Coronary artery (tissue), 2 donors: Measurements from ENCODE around the gene MRGPRF.
A peak's percentile ranks its signal among the peaks of the same experiment; 100 is the strongest.

Source experiments
- DNase-seq: peaks from one replicate; pipeline ENCODE4 v3.0.0-alpha.2; 2017; ENCODE audit warnings: low spot score
- H3K27ac ChIP-seq, 2 donors: fragments of 200-600 bp; sonication (generic); one replicate each; pipeline ENCODE4 v1.5.1; 2016 to 2019
- H3K4me3 ChIP-seq: fragments of 200-600 bp; sonication (generic); 2 replicates; pipeline ENCODE4 v1.5.1; 2016; ENCODE audit warnings: mild to moderate bottlenecking, moderate library complexity
- TF ChIP-seq, protein P1 (sequence below): fragments of 200-600 bp; sonication (generic); IDR thresholded peaks from one replicate; pipeline ENCODE4 v1.5.1; 2019; ENCODE audit warnings: antibody characterized with exemption

MRGPRF gene

DNA sequence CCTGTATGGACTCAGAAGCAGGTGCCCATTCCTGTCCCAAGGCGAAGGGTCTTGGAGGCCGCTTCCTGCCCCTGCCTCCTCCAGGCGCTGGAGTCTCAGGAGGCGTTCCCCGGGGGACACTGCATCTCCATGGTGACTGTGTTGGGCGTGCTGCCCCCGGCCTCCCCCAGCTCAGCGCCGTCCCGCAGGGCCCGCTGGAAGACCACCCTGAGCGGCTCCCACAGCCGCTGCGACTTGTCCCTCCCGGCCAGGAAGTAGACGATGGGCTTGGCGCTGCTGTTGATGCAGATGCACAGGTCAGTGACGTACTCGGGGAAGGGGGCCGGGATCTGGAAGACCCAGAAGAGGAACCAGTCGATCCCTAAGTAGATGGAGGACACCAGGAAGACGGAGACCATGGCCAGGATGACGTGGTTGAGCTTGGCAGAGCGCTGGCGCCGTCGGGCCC lies 7.8 kb downstream of the MRGPRF start:
- TF ChIP-seq, protein P1, sequence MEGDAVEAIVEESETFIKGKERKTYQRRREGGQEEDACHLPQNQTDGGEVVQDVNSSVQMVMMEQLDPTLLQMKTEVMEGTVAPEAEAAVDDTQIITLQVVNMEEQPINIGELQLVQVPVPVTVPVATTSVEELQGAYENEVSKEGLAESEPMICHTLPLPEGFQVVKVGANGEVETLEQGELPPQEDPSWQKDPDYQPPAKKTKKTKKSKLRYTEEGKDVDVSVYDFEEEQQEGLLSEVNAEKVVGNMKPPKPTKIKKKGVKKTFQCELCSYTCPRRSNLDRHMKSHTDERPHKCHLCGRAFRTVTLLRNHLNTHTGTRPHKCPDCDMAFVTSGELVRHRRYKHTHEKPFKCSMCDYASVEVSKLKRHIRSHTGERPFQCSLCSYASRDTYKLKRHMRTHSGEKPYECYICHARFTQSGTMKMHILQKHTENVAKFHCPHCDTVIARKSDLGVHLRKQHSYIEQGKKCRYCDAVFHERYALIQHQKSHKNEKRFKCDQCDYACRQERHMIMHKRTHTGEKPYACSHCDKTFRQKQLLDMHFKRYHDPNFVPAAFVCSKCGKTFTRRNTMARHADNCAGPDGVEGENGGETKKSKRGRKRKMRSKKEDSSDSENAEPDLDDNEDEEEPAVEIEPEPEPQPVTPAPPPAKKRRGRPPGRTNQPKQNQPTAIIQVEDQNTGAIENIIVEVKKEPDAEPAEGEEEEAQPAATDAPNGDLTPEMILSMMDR = no peak
- Histone ChIP-seq H3K4me3 (no peak overlapping the region), H3K27ac (peak overlapping the region; percentile 30 to 88)
- DNase-seq = peak; percentile 61

- peak; percentile 50 for DNase-seq
- H3K4me3 ChIP-seq = no peak overlapping the region
- peak overlapping the region; percentile 30 to 88 for H3K27ac ChIP-seq
- TF ChIP-seq, protein P1 = no peak
These were observed 8.4 kb downstream of the MRGPRF start for GRCh38 chr11:69004411-69005182.

DNA sequence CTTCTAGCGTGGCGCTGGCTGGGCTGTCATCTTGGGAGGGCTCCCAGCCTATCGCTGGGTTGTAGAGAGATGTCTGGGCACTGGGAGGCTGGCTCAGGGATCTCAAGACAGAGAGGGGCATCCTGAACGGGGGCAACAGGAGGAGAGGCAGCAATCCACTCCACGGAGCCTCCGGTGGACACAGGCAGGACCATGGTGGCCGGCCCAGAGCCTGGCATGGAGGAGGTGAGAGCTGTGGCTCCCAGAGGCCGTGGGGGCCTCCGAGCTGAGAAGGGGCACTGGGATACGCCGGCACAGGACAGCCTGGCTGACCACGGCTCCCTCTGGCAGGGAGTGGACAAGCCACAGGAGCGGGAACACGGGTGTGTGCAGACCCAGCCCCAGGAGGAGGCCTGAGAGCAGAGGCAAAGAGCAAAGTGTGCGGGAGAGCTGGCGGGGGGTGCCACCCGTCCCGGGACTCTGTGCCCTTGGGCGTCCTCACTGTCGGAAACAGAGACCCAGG lies 9.1 kb downstream of the MRGPRF start:
- peak overlapping the region; percentile 87 to 88 for H3K27ac ChIP-seq
- peak; percentile 66 for DNase-seq
- H3K4me3 ChIP-seq = no peak overlapping the region
- TF ChIP-seq, protein P1 = no peak

GRCh38 chr11:69003301-69003865 lies 9.7 kb downstream of the MRGPRF start:
- H3K27ac ChIP-seq = peak overlapping the region; percentile 87 to 88
- DNase-seq = peak; percentile 71
- TF ChIP-seq, protein P1 = no peak
- H3K4me3 ChIP-seq = no peak overlapping the region

DNA sequence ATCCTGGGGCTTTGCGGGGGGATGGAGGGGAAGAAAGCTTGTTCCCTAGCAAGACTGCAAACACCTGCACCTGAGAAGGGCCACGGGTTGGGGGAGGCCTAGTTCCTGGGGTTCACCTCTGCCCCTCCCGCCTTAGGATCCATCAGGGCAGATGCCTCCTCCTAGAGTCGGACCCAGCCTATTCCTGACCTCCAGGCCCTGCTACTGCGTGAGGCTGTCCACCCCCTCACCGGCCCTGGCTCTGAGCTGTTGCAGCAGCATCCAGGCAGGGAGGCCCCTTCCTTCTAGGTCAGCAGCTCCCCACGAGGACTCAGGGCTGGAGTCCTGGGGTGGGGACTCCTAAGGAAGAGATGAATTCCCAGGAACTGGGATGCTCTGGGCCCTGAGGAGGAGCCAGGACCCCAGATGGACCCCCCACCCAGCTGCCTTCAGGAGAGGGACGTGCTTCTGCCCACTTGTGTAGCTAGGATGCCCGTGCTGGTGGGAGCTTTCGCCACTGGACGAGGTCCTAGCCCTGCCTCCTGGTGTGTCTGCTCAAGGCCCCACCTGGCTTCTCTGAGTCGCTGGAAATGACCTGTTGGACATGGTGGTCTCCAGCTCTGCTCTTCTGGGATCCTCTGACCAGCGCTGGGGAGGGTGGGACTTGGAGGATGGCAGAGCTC lies 10.3 kb downstream of the MRGPRF start:
- TF ChIP-seq, protein P1 = no peak
- Histone ChIP-seq H3K27ac (peak overlapping the region; percentile 87 to 88), H3K4me3 (no peak overlapping the region)
- DNase-seq = no peak

GRCh38 chr11:69002110-69002569 lies 10.9 kb downstream of the MRGPRF start:
- TF ChIP-seq, protein P1 = no peak
- DNase-seq = peak; percentile 74
- no peak overlapping the region for H3K4me3 ChIP-seq
- peak overlapping the region; percentile 87 to 88 for H3K27ac ChIP-seq
